HPDE6-E6E7 (cell line): Measurements from ENCODE around the gene CNOT10.
A peak's percentile ranks its signal among the peaks of the same experiment; 100 is the strongest.
"Not testable (repeated sequence)": the region's sequence is repeated elsewhere in the genome, so short reads cannot be mapped to it uniquely, and the experiment has no call there.

Experiments
- DNase-seq: peaks from one replicate; pipeline ENCODE4 v3.0.0; 2011; ENCODE audit warnings: missing footprints; ENCODE audit errors: extremely low spot score

The CNOT10 gene

GRCh38 chr3:32758375-32758753 lies 73.4 kb downstream of the CNOT10 start:
- no peak for DNase-seq

DNA sequence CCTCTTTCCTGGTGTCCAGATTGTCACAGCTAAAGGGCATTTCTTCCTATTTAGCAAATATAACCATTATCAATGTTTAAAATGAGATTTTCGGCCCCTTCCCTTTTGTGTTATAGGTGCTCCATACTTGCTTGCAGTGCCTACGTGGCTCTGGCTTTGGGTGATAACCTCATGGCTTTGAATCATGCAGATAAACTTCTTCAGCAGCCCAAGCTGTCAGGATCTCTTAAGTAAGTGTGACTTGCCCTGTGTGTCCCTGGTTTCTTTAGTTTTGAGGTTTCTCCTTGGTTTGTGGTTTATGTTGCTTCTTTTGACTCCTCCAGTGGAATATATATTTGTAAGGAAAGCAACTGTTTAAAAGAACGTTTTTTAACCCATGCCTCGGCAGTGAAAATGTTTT lies 74.4 kb downstream of the CNOT10 start:
- DNase-seq: no peak

GRCh38 chr3:32764481-32764880 lies 79.5 kb downstream of the CNOT10 start:
- no peak for DNase-seq

- DNase-seq: no peak
Observed at GRCh38 chr3:32778389-32778788, 93.4 kb downstream of the CNOT10 start.

DNA sequence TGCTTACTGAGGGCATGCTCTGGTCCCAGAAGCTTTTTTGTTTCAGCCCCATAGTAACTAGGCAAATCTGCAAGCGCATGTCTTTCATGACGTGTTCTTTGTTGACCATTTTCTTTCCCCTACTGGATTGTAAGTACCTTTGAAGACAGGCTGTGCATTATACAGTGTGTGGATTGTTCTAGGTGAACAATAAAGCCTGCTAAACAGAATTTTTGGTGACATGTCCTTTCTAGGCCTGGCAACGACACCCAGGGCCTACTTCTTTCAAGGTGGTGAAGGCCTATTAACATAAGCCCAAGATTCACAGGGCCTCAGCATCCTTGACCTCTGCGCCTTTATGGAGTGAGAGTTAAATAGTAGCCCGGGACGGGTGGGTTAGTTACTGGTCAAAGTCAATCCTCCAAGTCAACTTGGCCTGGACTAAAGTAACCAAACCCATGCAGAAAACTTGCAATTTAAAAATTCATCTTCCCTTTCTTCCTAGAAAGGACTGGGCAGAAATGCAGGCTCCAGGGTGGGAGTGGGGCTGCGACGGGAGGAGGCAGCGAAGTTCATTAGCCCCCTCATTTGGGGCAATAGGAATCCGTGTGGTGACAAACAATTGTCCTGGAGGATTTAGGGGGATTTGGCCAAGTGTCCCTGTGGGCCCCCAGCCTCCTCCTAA lies 95.2 kb downstream of the CNOT10 start:
- DNase-seq: no peak

- DNase-seq: no peak
Observed at GRCh38 chr3:32780735-32781210, 95.8 kb downstream of the CNOT10 start.

DNA sequence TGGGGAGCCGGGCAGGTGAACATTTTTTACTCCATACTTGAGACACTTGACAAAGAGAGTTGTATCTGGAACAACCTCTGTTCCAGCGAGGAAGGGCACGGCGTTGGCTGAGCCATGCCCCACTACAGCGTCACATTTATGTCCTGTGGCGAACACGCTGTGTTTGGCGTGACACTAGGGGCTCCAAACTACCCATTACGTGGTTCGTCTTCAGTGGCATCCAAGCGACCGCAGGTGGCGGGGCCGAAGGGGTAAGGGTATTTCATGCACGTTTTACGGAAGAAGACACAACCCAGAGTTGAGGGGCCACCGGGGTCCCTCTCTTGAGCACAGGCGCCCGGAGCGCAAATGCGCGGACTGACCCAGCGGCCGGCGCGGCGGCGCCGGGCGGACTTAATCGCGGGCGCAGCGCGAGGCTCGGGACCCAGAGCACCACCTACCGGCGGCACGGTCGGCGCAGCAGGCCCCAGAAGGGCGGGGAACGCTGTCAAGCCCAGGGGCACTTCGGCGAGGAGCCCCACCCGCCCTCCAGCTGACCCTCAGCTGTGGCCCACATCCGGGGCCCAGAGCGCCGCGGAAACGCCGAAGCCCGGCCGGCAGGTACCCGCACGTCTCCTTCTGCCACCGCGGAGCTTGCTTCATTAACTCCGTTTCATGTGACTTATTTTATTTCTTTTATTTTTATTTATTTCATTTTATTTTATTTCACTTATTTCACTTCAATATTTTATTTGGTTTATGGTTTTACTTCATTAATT lies 96.4 kb downstream of the CNOT10 start:
- DNase-seq: peak; percentile 29

GRCh38 chr3:32781969-32782270 lies 96.9 kb downstream of the CNOT10 start:
- DNase-seq: not testable (repeated sequence)

- no peak for DNase-seq
Observed at GRCh38 chr3:32782407-32782806, 97.4 kb downstream of the CNOT10 start.

GRCh38 chr3:32791833-32792232 lies 106.8 kb downstream of the CNOT10 start:
- no peak for DNase-seq

GRCh38 chr3:32794487-32795308 lies 109.7 kb downstream of the CNOT10 start:
- DNase-seq: no peak

DNA sequence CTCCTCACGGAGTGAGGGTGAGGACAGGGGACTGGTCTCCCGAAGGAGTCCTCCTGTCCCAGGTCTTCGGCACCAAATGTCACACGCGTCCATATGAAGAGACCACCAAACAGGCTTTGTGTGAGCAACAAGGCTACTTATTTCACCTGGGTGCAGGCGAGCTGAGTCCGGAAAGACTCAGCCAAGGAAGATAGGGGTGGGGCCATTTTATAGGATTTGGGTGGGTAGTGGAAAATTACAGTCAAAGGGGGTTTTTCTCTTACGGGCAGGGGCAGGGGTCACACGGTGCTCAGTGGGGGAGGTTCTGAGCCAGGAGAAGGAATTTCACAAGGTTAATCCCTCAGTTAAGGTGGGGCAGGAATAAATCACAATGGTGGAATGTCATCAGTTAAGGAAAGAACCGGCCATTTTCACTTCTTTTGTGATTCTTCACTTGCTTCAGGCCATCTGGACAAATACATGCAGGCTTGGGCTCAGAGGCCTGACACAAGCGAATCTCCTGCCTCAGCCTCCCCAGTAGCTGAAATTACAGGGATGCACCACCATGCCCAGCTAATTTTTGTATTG lies 111.5 kb downstream of the CNOT10 start:
- not testable (repeated sequence) for DNase-seq

GRCh38 chr3:32797776-32798175 lies 112.8 kb downstream of the CNOT10 start:
- DNase-seq: no peak

- not testable (repeated sequence) for DNase-seq
Observed at GRCh38 chr3:32801440-32801839, 116.5 kb downstream of the CNOT10 start.

DNA sequence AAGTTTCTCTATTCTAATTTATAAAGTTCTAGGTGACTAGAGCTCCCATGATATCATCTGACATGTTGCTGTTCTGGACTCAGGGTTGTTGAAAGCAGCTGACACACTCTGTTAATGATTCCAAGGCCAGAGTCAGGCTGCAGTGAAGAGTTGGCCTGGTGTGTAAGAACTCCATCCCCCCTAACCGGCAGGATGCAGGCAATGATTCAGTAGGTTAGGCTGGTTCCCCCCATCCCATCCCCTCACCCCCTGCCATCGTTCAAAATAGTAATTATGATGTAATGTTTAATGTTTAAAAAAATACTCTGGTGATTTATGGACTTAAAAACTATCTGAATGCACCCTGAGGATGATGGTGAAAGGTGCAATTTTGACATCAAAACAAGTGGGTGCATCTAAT lies 128.2 kb downstream of the CNOT10 start:
- DNase-seq: no peak

DNA sequence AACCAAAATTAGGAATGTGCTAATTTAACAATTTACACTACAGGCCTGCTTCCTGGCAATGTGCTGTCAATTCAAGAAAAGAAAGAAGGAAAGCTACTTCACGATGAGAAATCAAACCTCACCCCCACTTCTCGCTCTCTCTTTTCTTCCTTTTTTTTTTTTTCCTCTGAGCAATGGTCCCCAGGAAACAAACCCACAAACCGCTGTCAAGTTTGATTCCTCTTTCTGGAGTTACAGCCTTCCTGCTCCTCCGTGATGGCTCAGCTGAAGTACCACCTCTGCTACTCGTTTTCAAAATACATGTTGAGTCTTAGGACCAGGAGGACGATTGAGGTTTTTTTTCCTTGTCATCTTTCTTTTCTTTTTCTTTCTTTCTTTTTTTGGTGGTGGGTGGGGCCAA lies 129.4 kb downstream of the CNOT10 start:
- no peak for DNase-seq

DNA sequence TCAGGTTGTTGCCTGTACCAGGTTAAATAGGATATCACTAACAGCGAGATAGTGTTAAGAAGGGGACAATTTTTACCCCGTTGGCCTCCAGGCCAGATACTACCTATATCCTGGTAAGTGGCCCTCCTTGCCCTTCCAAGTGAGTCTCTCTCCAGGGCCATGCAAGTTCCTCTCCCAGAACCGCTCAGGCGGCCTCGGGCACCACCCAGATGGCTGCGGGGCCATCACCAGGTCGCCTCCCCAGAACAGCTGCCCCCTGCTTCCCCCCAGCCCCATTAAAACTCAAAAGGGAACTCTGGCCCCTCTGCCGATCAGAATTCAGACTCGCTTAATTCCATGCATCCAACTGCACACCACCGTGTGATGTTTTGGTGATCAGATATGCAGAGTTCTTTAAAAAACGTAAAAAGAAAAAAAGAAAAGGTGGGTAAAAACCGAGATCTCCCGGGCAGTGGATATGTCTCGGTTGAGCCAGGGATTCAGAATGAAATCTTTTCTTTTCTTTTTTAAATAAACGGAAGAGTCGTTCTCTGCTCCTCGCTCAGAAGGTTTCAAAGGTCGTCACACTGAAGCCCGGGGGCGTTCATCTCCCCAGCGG lies 131.0 kb downstream of the CNOT10 start:
- no peak for DNase-seq

DNA sequence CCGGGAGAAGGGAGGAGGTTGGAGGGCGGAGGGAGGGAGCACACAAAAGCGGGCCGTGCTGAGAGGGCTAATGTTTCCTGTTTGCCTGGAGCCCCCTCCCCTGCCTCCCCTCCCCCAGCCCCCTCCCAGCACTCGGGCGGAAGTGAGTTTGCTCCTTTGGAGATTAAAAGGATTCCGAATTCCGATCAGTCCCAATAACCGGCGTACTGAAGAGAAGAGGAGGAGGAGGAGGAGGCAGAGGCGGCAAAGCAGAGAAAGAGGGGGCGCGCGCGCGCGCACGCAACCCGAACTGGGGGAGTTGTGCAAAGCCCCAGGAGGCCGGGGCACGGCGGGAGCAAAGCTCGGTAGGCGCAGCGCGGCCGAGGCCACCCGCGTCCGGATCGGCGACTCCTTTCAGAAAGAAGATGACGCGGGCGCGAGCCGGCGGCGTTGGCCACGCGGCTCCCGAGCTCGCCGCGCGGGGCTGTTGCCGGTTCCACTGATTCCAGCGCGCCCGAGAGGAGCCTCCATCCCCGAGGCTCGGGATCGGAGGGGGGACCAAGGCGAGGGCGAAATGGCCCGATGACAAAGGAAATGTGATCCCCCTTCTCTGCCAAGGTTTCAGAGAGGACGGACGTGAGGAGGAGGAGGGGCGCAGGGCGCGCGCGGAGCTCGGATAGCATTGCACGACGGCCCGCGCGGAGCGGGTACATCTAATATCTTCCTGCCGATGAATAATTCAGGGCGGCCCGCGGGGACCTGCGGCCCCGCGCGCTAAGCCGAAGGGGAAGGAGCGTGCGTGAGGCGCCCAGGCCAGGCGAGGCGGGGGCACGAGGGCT lies 131.7 kb downstream of the CNOT10 start:
- DNase-seq: no peak

DNA sequence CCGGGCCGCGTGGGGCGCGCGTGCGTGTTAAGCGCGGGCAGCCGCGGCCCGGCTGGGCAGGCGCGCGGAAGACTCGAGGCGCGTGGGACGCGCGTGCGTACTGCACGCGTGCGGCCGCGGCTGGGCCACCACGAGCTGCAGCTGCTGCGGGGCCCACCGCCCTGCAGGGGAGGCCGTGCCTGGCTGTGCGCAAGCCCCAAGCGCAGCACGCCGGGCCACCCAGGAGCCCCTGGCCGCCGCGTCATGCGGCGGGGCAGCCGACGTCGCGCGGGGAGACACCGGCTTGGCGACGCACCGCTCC lies 132.2 kb downstream of the CNOT10 start:
- no peak for DNase-seq

DNA sequence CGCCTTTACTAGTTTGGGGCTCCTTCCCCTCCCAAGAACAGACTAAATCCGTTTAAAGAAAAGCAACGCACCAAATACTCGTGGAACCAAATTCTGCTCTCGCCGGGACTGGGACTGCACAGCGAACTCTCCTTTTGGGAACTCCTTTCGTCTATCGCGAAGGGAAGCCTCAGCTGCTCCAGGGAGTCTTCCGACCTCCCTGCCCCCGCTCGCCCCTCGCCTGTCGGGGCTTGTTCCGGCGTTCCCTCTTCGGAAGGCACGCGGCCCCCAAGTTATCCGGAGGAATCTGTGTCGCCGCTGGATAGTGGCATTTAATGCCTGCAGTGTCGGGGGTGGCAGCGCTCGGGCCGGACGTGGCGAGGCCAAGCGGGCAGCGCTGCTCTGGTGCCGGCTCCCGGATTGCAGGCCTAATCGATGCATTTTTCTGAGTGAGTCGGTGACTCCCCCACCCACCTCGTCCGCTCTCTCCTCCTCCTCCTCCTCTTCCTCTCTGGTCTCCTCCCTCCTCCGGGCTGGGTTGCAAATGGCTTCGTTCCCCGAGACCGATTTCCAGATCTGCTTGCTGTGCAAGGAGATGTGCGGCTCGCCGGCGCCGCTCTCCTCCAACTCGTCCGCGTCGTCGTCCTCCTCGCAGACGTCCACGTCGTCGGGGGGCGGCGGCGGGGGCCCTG lies 132.7 kb downstream of the CNOT10 start, which contains the start of gene TRIM71:
TRIM71 (plus strand) TSS at position 440 of the 671 bp plus-strand sequence; CDS start at position 524, 84 bp downstream.
- no peak for DNase-seq
